ENCODE data around the gene ISOC2. TPM values are rescaled to one million over a fixed set of nuclear protein-coding genes. Genes with fewer than 3 reads are reported as not detected.
A peak's percentile ranks its signal among the peaks of the same experiment; 100 is the strongest.

Gene ISOC2
- total RNA-seq, 1 donor from 2014 or later: 35.7 TPM

GRCh38 chr19:55481794-55482155 is 20.3 kb upstream of the ISOC2 start:
- intact Hi-C loops (cut with DNase I): no loop called here
- DNase-seq (ENCODE audit: low spot score): no peak

GRCh38 chr19:55481148-55481793 is 19.8 kb upstream of the ISOC2 start:
- intact Hi-C loops (cut with DNase I): no loop called here
- ATAC-seq (no peak), DNase-seq (ENCODE audit: low spot score) (no peak)

More at GRCh38 chr19:55481794-55482155, 20.3 kb upstream of the ISOC2 start:
- no peak for ATAC-seq

GRCh38 chr19:55479451-55480230 is 18.2 kb upstream of the ISOC2 start:
- DNase-seq (ENCODE audit: low spot score): no peak
- intact Hi-C loops (cut with DNase I): no loop called here
- ATAC-seq: no peak

- intact Hi-C loops (cut with DNase I): no loop called here
- no peak for ATAC-seq
- no peak for DNase-seq (ENCODE audit: low spot score)
Observed at GRCh38 chr19:55479045-55479444, 17.6 kb upstream of the ISOC2 start.

DNA sequence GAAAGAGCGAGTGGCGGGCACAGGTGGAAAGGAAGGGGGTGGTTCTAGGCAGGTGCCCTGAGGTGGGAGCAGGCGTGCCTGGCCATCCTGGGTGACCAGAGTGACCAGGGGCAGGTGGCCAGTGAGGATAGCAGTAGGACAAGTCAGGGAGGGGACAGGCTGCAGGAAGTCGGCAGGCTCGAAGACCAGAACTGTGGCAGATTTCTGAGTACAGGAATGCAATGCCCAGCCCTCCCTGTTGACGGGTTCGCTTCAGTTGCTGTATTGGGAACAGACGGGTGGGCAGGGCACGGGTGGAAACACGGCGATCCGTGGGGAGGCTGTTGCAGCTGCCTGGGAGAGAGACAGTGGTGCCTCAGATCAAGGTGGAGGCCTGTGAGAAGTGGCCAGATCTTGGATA is 16.9 kb upstream of the ISOC2 start:
- ATAC-seq: no peak
- intact Hi-C loops (cut with DNase I): no loop called here
- DNase-seq (ENCODE audit: low spot score): no peak

GRCh38 chr19:55477905-55478304 is 16.5 kb upstream of the ISOC2 start:
- no peak for ATAC-seq
- DNase-seq (ENCODE audit: low spot score): no peak
- intact Hi-C loops (cut with DNase I): no loop called here

DNA sequence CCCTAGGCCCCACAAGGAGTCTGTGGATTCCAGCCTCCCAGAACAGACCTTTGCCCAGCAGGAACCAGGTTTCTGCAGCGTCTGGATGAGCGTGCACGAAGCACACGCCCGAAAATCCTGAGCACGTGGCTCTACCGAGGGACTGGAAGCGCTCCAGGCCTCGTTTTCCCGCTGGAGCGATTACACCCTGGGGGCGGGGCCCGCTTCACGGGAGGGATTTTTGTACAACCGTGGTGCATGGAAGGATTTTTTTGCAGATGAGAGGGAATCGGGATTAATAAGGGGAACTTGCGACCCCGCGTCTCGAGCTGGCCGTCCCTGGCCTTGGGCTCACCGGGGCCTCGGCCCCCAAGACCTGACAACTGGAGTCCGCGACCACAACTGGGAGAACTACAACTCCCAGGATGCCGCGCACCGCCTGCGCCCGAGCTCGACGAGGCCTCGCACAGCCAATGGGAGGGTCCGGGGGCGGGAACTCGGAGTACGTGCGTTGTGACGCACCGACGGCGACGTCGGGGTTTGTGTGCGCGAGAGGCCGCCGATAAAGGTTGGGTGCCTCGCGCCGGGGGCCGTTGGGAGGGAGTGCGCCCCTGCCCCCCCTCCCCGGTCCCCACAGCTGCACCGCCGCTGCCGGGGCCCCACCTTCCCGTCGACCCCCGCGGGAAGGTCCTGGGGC is 14.8 kb upstream of the ISOC2 start, which contains the start of gene ZNF628:
ZNF628 (plus strand) TSS at position 518 of the 676 bp plus-strand sequence. CDS start 3,294 bp downstream, outside the sequence.
- intact Hi-C loops (cut with DNase I): no loop called here
- peak; percentile 97 for ATAC-seq
- peak; percentile 99 for DNase-seq (ENCODE audit: low spot score)

GRCh38 chr19:55474269-55475265 is 13.1 kb upstream of the ISOC2 start:
- DNase-seq (ENCODE audit: low spot score) (no peak), ATAC-seq (no peak)
- intact Hi-C loops (cut with DNase I): no loop called here

- no peak for ATAC-seq
- no peak for DNase-seq (ENCODE audit: low spot score)
- intact Hi-C loops (cut with DNase I): no loop called here
Observed at GRCh38 chr19:55473225-55474012, 12.0 kb upstream of the ISOC2 start.

DNA sequence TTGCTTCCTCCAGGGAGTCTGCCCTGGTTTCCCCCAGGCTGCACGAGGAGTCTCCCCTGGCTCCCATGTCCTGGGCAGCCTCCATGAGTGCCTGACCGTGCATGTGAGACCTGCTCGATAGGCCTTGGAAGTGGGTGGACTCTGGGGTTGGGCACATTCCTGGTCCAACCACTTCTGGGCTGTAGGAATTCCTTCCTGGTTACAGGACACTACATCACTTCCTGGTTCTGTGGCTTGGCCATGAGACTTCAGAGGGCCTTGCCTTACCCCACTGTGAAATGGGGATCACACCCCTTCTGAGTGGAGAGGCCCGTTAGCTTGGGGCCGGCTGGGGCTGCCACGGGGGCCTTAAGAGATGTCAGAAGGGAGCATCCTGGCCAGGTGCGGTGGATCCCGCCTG is 11.0 kb upstream of the ISOC2 start:
- intact Hi-C loops (cut with DNase I): no loop called here
- no peak for DNase-seq (ENCODE audit: low spot score)
- ATAC-seq: no peak

DNA sequence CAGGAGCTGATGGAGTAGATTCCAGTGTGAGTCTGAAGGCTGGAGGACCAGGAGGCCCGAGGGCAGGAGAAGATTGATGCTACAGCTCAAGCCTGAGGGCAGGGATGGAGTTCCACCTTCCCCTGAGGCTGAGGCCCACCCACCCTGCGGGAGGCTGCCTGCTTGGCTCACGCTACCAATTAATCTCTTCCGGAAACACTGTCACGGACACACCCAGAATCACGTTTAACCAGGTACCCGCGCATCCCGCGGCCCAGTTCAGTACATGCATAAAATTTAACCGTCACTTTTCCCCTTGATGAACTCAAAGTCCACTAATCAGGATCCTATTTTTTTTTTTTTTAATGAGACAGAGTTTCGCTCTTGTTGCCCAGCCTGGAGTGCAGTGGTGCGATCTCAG is 9.8 kb upstream of the ISOC2 start:
- DNase-seq (ENCODE audit: low spot score) (no peak), ATAC-seq (no peak)
- intact Hi-C loops (cut with DNase I): no loop called here

DNA sequence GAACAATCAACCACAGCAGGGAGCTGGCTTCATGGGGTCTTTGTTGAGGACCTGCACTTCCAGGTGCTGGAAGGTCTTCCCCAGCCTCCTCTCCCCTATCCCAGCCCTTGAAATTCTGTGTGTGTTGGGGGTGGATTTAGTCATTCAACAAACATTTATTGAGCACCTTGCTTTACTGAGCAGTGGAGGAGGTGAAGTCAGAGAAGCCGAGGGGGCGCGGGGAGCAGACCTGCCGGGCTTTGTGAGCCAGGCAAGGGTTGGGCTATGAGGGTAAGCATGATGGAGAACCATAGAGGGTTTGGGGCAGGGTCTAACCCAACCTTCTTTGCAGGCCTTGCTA is 6.6 kb upstream of the ISOC2 start:
- ATAC-seq (no peak), DNase-seq (ENCODE audit: low spot score) (no peak)
- intact Hi-C loops (cut with DNase I): no loop called here

DNA sequence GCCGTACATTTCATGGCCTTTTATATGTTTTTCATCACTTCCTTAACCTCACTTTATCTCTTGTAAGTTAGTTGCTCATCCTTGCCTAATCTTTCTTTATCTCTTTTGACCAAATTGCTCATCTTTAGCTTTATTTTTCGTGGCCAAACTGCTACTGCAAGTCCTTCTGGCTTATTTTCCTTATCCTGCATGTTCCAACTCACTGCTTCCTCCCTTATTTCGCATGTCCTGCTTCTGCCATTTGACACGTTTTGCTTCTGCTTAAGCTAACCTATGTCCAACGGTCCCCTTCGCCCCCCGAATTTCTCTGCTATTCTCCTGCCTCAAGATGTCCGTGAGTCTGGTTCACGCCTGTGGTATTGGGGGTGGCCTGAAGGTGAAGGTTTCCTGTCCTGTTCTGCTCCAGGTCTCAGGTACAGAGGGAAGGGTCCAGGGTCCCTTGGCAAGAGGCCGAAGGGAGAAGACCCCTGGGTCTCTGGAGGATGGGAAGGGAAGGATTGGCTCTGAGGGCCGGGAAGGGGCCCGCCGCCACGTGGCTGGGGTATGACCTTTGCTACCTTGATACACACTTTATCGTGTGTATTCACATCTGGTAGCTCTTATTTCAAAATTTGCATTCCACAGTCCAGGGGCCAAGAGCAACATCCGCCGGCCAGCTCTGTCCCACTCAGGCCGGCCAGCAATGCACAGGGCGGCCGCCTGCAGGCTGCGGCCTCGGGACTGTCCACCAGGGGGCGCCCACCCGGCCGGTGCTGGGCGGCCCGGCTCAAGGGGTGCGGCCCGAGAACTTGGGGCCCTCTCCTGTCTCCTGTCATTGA is 6.0 kb upstream of the ISOC2 start:
- intact Hi-C loops (cut with DNase I): no loop called here
- peak; percentile 86 for DNase-seq (ENCODE audit: low spot score)

GRCh38 chr19:55466241-55466614 is 4.8 kb upstream of the ISOC2 start:
- DNase-seq (ENCODE audit: low spot score): no peak
- intact Hi-C loops (cut with DNase I): no loop called here
- no peak for ATAC-seq

More for the DNA sequence above, 6.0 kb upstream of the ISOC2 start:
- peak; percentile 93 for ATAC-seq

GRCh38 chr19:55465460-55466240 is 4.2 kb upstream of the ISOC2 start:
- intact Hi-C loops (cut with DNase I): no loop called here
- DNase-seq (ENCODE audit: low spot score) (no peak), ATAC-seq (no peak)

DNA sequence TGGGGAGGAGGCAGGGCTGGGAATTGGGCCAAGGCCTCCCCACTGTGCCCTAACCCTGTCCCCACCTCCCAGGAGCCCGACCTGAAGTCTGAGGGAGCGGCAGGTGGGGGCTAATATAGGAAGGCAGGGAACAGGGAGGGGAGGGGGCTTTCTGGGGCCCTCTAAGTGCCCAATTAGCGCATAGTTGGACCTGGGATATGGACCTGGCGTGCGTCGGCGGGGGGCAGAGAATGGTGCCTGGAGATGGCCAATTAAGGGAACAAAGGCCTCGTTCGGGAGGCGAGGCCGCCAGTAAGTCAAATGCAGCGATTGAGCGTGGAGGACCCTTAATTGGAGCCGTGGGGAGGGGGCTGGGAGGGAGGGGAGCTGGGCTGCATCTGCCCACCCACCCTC is 3.2 kb upstream of the ISOC2 start, which contains the start of gene C19orf85:
C19orf85 (minus strand) TSS at position 90 of the 393 bp plus-strand sequence. CDS start 197 bp downstream, outside the sequence.
- intact Hi-C loops (cut with DNase I): no loop called here
- no peak for DNase-seq (ENCODE audit: low spot score)
- no peak for ATAC-seq

Measured in sciatic nerve (tissue), 2 donors.